ENCODE data around the gene TESMIN.

The TESMIN gene

DNA sequence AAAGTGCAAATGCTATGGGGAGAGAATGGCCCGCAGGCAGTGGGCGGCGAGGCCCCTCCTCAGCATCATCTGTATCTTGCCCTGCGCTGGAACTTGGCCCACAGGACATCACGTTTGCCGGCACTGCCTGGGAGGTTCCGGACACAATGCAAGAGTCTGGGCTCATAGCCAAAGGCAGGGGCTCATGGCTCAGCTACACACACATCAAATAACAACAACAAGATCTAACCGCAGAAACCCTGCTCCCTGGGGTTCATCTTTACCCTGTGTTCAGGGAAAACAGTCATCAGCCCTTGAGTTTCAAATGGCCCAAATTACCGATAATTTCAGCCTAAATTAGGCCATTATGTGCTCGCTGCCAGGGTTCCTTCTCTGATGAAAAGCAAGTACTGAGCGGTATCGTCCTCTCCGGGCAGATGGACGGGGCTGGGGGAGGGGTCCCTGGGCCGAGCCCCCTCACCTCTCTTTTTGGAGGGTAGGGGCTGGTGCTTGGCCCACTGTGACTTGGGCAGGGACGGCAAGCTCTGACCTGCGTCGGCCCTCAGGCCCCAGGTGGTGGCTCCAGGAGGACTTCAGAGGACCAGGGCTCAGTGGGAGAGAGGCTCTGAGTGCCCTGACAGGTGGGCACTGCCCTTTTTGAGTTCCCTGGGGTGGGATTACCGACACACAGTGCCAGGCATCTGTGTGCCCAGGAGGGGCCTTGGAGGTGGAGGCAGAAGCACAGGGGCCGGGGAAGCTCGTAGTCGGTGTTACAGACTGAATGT lies 92.0 kb downstream of the TESMIN start:
- DNase-seq (ENCODE audit: low read depth), result peak; percentile 98

GRCh38 chr11:68658661-68659060 lies 92.7 kb downstream of the TESMIN start:
- peak; percentile 23 for DNase-seq (ENCODE audit: low read depth)

DNA sequence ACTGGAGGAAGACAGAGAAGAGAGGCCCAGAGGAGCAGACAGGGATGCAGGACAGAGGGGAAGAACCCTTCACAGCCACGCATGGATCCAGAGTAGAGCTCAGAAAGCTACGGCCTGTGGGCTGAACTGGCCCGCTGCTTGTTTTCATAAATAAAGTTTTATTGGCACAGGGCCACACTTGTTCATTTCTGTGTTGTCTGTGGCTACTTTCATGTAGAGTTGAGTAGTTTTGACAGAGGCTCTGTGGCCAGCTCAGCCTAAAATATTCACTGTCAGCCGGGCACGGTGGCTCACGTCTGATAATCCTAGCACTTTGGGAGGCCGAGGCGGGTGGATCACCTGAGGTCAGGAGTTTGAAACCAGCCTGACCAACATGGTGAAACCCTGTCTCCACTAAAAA lies 93.2 kb downstream of the TESMIN start:
- no peak for DNase-seq (ENCODE audit: low read depth)
